ENCODE data around the gene TKT.
"Not testable (repeated sequence)": the region's sequence is repeated elsewhere in the genome, so short reads cannot be mapped to it uniquely, and the experiment has no call there.

TKT gene

DNA sequence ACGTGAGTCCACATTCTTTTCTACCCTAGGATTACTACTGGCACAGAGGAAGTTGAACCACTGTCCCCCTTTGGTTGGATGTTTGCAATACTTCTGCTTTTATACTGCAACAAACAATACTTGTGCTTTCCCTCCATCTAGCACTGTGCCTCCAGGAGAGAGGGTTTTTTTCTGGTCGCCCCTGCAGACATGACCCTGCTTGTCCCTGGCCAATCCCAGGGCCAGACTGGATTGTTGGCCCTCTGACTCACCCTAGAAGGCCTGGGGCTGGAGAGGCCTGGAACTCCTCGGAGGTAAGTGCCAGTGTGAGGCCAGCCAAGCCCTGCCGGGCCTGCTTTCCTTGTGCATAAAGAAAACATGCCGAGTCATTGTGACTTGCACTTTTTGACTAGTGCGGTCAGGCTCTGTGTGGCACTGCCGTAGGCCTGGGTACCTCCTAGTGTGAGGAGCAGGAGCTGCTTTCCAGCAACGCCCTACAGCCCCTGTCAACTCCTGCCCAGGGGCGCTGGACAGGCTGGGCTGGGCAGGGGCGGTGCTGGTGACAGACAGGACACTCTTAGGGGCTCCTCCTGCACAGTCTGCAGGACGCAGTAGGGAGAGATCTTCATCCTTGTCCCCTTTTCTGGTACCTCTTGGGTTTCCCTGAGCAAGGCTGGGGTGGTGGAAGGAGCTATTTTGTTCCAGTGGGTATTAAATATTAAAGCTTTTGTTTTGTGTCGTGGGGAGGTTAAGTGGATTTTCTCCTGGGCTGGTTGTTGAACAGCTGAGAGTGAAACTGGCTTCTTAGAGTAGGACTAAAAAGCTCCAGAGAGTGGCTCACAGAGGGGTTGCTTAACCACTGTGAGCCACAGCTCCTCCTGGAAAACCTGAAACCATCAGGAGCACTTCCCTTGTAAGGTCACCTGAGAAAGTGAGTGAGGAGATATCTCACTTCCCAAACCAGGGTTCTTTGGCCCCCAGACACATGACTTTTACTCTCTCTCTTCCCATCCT, 14.4 kb upstream of the TKT start:
- no peaks in the 10 kb centered on the region for H3K9me3 Mint-ChIP-seq
- ATAC-seq (peak; percentile 53), DNase-seq (ENCODE audit: low spot score in 2 of 2) (no peak)
- no peak overlapping the region for H3K4me3 Mint-ChIP-seq
- H3K36me3 Mint-ChIP-seq: no peaks in the 10 kb centered on the region
- H3K27ac Mint-ChIP-seq: peak overlapping the region; percentile 75
- H3K4me1 Mint-ChIP-seq: peaks cover 8% of the 10 kb centered on the region

DNA sequence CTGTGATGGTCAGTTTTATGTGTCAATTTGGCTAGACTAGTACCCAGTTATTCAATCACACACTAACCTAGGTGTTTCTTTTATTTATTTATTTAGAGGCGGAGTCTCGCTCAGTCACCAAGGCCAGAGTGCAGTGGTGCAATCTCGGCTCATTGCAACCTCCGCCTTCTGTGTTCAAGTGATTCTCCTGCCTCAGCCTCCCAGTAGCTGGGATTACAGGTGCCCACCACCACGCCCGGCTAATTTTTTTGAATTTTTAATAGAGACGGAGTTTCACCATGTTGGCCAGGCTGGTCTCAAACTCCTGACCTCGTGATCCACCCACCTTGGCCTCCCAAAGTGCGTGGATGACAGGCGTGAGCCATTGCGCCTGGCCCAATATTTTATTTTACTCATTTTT, 13.4 kb upstream of the TKT start:
- not testable (repeated sequence) for H3K27ac Mint-ChIP-seq; ATAC-seq; H3K4me3 Mint-ChIP-seq; H3K4me1 Mint-ChIP-seq; H3K9me3 Mint-ChIP-seq; DNase-seq (ENCODE audit: low spot score in 2 of 2); H3K36me3 Mint-ChIP-seq

DNA sequence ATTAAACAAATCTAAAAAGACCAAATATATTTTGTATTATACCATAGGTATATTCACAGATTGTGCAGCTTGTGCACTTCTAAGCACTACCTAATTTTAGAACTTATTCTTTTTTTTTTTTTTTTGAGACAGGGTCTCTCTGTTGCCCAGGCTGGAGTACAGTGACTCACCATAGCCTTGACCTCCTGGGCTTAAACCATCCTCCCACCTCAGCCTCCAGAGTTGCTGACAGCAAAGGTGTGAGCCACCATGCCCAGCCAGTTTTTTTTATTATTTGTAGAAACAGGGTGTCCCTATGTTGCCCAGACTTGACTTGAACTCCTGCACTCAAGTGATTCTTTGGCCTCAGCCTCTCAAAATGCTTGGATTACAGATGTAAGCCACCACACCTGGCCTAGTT, 11.9 kb upstream of the TKT start:
- Mint-ChIP-seq H3K27ac (no peak overlapping the region), H3K9me3 (no peaks in the 10 kb centered on the region), H3K4me3 (no peak overlapping the region), H3K36me3 (no peaks in the 10 kb centered on the region), H3K4me1 (peaks cover 8% of the 10 kb centered on the region)
- DNase-seq (ENCODE audit: low spot score in 2 of 2): no peak
- ATAC-seq: no peak

DNA sequence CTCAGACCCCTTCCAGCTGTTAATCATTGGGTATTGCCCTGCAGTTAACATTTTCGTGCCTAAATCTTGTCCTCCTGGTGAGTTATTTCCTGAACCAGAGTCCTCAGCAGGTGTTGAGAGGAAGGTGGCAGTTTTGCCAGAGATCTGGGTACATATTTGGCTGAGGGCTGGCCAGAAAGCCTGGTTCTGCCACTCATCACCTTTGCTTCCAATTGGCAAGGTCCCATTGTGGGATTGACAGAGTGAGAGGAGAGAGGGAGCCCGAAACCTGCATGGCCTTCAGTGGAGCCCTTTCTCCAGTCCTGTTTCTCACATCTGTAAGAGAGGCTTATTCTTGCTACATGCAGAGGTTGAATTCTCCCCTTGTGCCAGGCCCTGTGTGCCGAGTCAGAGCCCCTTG, 8.9 kb upstream of the TKT start:
- H3K9me3 Mint-ChIP-seq: no peaks in the 10 kb centered on the region
- H3K4me1 Mint-ChIP-seq: peaks cover under 1% of the 10 kb centered on the region
- ATAC-seq: no peak
- H3K27ac Mint-ChIP-seq: no peak overlapping the region
- DNase-seq (ENCODE audit: low spot score in 2 of 2): no peak
- no peak overlapping the region for H3K4me3 Mint-ChIP-seq
- peaks cover under 1% of the 10 kb centered on the region for H3K36me3 Mint-ChIP-seq

DNA sequence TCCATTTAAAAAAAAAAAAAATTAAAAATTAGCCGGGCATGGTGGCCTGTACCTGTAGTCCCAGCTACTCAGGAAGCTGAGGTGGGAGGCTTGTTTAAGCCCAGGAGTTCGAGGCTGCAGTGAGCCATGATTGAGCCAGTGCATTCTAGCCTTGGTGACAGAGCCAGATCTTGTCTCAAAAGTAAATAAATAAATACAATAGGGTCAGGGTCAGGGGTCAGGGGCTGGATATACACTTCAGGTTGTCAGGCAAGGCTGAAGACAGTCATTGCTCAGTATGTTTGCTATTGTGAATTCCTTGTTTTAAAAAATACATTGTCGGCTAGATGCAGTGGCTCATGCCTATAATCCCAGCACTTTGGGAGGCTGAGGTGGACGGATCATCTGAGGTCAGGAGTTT, 8.1 kb upstream of the TKT start:
- no peak for DNase-seq (ENCODE audit: low spot score in 2 of 2)
- H3K4me1 Mint-ChIP-seq: no peaks in the 10 kb centered on the region
- H3K36me3 Mint-ChIP-seq: peaks cover 6% of the 10 kb centered on the region
- no peak for ATAC-seq
- no peaks in the 10 kb centered on the region for H3K9me3 Mint-ChIP-seq
- no peak overlapping the region for H3K4me3 Mint-ChIP-seq
- H3K27ac Mint-ChIP-seq: no peak overlapping the region

DNA sequence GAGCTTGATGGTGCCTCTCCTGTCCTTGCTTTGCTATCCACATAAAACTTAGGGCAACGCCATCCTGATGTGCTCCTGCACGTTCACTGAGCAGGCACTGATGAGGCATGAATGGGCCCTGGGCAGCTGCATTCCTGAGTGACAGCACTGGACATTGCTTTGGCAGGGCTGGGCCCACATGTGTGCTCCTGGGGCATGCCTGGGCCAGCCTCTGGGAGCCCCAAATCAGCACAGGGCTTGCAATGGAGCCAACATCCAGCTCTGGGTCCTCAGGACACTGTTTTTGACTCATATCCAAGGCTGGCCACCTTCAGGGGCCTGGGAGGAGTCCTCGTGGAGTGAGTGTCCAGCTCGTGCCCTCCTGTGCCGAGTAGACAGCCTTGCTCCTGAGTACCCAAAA, 5.9 kb upstream of the TKT start:
- ATAC-seq: no peak
- Mint-ChIP-seq H3K4me1 (no peaks in the 10 kb centered on the region), H3K4me3 (no peak overlapping the region), H3K27ac (no peak overlapping the region), H3K9me3 (no peaks in the 10 kb centered on the region), H3K36me3 (peaks cover 6% of the 10 kb centered on the region)
- DNase-seq (ENCODE audit: low spot score in 2 of 2): no peak

DNA sequence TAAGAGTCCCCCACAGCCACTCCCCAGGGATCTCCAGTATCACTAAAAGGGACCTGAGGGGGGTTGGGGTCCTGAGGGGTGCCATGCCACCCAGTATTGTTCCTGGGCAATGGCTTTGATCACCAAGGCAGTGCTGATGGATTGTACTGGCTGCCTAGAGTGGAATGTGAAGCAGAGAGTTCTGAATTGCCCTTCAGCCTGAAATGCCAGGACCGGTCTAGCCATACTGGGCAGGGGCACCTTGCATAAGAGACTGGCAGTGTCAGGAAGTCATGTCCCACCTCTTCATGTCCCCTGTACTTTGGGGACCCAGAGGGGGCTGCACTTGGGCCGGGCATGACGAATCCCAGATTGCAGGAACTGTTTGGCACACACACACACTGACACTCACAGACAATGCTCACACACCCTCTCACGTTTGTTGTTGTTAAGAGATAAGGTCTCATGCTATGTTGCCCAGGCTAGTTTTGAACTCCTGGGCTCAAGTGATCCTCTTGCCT, 4.5 kb upstream of the TKT start:
- no peak for DNase-seq (ENCODE audit: low spot score in 2 of 2)
- no peaks in the 10 kb centered on the region for H3K4me1 Mint-ChIP-seq
- no peak overlapping the region for H3K27ac Mint-ChIP-seq
- no peak overlapping the region for H3K4me3 Mint-ChIP-seq
- peaks cover 6% of the 10 kb centered on the region for H3K36me3 Mint-ChIP-seq
- no peaks in the 10 kb centered on the region for H3K9me3 Mint-ChIP-seq
- ATAC-seq: no peak

DNA sequence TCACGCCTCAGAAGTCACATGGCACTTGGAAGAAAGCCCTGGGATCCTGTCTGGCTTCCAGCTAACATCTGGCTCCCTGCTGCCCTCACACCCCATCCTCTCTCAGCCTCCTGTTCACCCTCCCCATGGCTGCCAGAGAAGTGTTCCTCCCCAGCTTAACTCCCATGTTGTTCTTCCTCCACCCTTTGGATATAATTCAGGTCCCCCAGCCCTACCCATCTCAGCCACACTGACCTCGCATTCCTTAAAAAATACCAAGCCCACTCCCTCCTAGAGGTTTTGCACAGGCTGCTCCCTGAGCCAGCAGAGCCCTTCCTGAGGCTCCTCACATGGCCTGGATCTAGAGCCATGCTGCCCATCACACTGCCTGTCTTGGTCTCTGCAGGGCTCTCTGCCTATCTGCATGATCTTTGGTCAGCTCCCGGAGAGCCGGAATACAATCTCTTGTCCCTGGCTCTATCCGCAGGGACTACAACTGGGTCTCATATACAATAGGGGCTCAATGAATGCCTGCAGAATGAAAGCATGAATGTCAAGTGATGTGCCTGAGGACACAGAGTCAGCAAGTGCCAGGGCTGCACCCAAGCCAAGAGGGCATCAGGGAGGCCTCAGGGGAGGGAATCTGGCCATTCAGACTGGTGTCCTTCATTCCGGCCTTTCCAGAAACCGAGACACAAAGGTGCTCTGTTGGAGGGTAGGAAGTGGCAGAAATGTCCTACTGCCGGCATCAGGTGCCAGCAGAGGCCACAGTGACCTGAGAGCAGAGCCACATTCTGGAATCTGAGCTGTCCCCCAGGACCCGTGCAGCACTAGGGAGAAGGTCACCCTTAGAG, 3.8 kb upstream of the TKT start:
- no peak for DNase-seq (ENCODE audit: low spot score in 2 of 2)
- no peak for ATAC-seq
- Mint-ChIP-seq H3K4me3 (no peak overlapping the region), H3K4me1 (peaks cover 4% of the 10 kb centered on the region), H3K36me3 (peaks cover 11% of the 10 kb centered on the region), H3K27ac (no peak overlapping the region), H3K9me3 (no peaks in the 10 kb centered on the region)

DNA sequence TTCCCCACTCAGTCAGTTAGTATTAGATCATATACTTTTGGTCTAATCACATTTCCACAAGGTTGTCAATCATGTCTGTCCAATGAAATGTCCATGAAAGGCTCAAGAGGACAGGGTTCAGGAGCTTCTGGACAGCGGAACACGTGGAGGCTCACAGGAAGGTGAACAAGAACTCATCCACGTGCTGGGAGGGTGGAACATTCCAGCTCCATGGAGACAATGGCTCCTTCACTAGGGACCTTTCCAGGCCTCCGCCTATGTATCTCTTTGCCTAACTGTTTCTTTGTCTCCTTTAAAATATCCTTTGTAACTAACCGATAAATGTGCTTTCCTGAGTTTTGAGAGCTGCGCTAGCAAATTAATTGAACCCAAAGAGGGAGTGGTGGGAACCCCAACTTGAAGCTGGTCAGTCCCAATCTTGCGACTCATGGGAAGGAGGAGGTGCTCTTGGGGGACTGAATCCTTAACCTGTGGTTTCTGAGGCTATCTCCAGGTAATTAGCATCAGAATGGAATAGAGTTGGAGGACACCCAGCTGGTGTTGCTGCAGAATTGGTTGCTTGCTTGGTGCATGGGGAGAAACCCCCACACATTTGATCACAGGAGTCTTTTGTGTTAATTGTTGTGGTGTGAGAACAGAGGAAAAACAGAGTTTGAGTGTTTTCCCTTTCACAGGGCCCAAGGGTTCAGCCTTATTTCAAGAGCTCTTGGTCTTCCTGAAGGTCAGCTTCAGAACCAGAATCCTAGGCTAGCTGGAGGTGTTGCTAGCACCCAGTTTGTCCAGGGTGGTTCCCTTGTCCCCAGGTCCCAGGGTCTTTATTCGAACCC, 3.0 kb upstream of the TKT start:
- DNase-seq (ENCODE audit: low spot score in 2 of 2) (no peak), ATAC-seq (no peak)
- Mint-ChIP-seq H3K9me3 (no peaks in the 10 kb centered on the region), H3K4me3 (no peak overlapping the region), H3K4me1 (peaks cover 12% of the 10 kb centered on the region), H3K27ac (peak overlapping the region; percentile 36), H3K36me3 (peaks cover 19% of the 10 kb centered on the region)

DNA sequence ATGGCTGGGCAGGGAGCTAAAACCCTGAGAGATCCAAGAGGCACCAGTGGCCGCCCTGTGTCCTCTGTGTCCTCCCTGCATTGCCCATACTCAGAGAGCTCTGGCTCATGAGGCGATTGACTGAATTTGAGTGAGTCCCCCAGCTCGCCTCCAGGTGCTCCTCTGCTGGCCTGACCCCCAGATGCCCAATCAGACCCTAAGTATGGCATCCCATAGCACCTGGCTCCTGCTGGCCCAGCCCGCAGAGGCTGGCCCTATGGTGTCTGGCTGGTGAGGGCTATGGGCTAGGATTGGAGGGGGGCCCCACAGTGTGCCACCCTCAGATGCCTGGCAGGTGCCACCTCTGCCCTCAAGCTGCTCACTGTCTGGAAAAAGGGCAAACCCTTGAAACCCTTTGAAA, 1.6 kb upstream of the TKT start:
- DNase-seq (ENCODE audit: low spot score in 2 of 2) (no peak), ATAC-seq (no peak)
- Mint-ChIP-seq H3K4me3 (no peak overlapping the region), H3K4me1 (peaks cover 23% of the 10 kb centered on the region), H3K27ac (peak overlapping the region; percentile 6), H3K9me3 (no peaks in the 10 kb centered on the region), H3K36me3 (peaks cover 31% of the 10 kb centered on the region)

DNA sequence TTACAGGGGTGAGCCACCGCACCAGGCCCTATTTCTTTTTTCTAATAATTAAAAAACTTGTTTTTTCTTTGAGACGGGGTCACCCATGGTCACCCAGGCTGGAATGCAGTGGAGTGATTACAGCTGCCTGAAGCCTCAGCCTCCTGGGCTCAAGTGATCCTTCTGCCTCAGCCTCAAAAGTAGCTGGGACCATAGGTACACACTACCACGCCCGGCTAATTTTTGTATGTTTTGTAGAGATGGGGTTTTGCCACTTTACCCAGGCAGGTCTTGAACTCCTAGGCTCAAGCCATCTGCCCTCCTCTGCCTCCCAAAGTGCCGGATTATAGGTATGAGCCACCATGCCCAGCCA, 858 bp upstream of the TKT start:
- H3K4me3 Mint-ChIP-seq: no peak overlapping the region
- peaks cover 28% of the 10 kb centered on the region for H3K4me1 Mint-ChIP-seq
- DNase-seq (ENCODE audit: low spot score in 2 of 2): no peak
- H3K27ac Mint-ChIP-seq: no peak overlapping the region
- ATAC-seq: no peak
- no peaks in the 10 kb centered on the region for H3K9me3 Mint-ChIP-seq
- peaks cover 38% of the 10 kb centered on the region for H3K36me3 Mint-ChIP-seq

DNA sequence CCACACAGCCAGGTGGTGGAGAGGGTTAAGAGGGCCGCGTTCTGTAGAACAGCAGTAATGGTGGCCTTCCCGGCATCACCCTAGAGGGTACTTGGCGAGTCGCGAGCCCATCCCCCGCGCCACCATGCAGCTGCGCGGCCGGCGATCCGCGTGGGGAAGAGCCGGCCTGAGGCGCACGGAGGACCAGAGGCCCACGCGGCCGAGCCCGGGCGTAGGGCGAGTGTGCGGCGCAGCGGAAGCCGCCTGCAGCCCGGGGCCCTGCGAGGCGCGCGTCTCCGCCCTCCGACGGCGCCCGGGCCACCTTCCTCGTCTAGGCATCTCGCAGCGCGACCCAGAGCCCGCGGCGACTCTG, 423 bp downstream of the TKT start:
- peak; percentile 37 to 82 for DNase-seq (ENCODE audit: low spot score in 2 of 2)
- Mint-ChIP-seq H3K4me1 (peaks cover 39% of the 10 kb centered on the region), H3K36me3 (peaks cover 38% of the 10 kb centered on the region), H3K9me3 (no peaks in the 10 kb centered on the region), H3K4me3 (peak overlapping the region; percentile 90), H3K27ac (peak overlapping the region; percentile 89)
- peak; percentile 80 for ATAC-seq

DNA sequence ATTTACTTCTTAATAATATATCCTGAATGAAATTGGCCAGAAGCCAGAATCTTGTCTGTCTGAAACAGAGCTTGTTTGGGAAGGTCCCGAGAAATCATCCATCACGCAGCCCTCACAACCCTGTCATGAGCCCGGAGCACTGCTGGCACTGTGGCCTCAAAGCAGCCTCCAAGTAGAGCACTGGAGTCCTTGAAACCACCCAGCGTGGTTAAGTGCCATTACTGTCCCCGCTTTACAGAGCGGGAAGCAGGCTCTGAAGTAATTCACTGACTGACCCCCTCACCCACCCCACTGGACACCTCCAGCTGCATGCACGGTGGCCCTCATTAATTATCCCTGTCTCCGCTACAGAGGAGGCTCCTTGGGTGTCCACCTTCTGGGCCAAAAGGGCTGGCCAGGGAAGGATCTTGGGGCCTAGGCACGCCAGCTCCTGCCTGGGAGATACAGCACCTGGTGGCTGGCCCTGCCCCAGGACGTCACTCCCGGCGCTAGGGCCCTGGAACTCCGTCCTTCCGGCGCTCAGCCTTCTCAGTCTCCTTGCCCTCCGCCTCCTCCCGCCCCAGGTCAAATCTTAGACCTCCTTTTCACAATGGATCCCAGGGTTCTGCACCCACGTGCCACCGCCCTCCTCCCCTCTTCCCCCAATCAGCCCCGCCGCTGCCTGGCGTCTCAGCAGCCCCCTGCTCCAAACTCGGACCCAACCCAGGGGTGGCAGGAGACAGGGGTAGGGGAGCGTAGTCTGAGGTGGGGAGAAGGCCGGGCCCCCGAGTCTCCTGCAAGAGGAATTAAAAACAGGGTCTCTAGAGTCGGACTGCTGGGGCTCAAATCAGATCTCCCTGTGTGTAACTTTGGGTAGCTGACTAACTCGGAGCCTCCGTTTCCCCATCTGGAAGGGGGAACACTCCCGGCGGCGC, 1.1 kb downstream of the TKT start:
- Mint-ChIP-seq H3K4me1 (peaks cover 39% of the 10 kb centered on the region), H3K27ac (peak overlapping the region; percentile 89), H3K9me3 (no peaks in the 10 kb centered on the region), H3K4me3 (peak overlapping the region; percentile 90), H3K36me3 (peaks cover 38% of the 10 kb centered on the region)
- peak; percentile 64 for ATAC-seq
- DNase-seq (ENCODE audit: low spot score in 2 of 2): peak; percentile 24 to 78

Measured in stimulated activated effector memory CD8-positive, alpha-beta T cell treated with anti-CD3 and anti-CD28 coated beads, Interleukin-12 subunit alpha, Interleukin-12 subunit beta, amount 100 ng/mL, for 72 hours (primary cell).